IMR-90 (cell line): ENCODE measurements around the gene TRIM40. TPM values are rescaled to one million over a fixed set of nuclear protein-coding genes. Genes with fewer than 3 reads are reported as not detected.

Experiments used
- ATAC-seq: fragments of 200-7000 bp; cut with Tn5 transposase; 2 replicates; pipeline ENCODE4 v1.9.1; 2020; ENCODE audit warnings: low read depth, mild to moderate bottlenecking, moderate library complexity
- BruUV-seq: library from RNA; stranded (reverse); fragments of 400-500 nt; replicated peaks from 2 replicates; lab custom pipeline; 2021; lab: Mats Ljungman, UMichigan
- CTCF ChIA-PET: fragments of 300-600 bp; formaldehyde crosslinking; extraction: SDS; loops from one replicate; lab custom pipeline; 2021; ENCODE audit warnings: antibody characterized with exemption; lab: Yijun Ruan, JAX
- POLR2A ChIA-PET: fragments of 300-600 bp; sonication (Branson Sonifier 250); formaldehyde crosslinking; loops from one replicate; lab custom pipeline; 2022; ENCODE audit warnings: antibody characterized with exemption; ENCODE audit not compliant: unreplicated experiment; lab: Charles Lee
- DNase-seq: peaks from one replicate; pipeline ENCODE4 v3.0.0; 2013
- H2AFZ ChIP-seq: replicated peaks from 2 replicates; pipeline ENCODE3; 2013; ENCODE audit warnings: low read length, mild to moderate bottlenecking; ENCODE audit not compliant: poor library complexity
- H2AK5ac ChIP-seq: 2 replicates; pipeline ENCODE4 v1.6.1; 2013; ENCODE audit warnings: low read depth, low read length, inconsistent platforms
- H2AK9ac ChIP-seq: replicated peaks from 2 replicates; pipeline ENCODE3; 2013; ENCODE audit warnings: mild to moderate bottlenecking, low read depth, low read length, moderate library complexity; ENCODE audit not compliant: poor library complexity
- H2BK120ac ChIP-seq: 2 replicates; pipeline ENCODE4 v1.6.1; 2013; ENCODE audit warnings: low read depth, low read length, inconsistent platforms
- H2BK15ac ChIP-seq: 3 replicates; pipeline ENCODE4 v1.6.1; 2013; ENCODE audit warnings: low read depth, low read length, inconsistent platforms
- H2BK20ac ChIP-seq: 2 replicates; pipeline ENCODE4 v1.6.1; 2013; ENCODE audit warnings: low read depth, mild to moderate bottlenecking, inconsistent platforms, low read length, moderate library complexity
- H2BK5ac ChIP-seq: 2 replicates; pipeline ENCODE4 v1.6.1; 2013; ENCODE audit warnings: mild to moderate bottlenecking, low read depth, low read length, inconsistent platforms; ENCODE audit not compliant: poor library complexity, severe bottlenecking
- H3K14ac ChIP-seq: replicated peaks from 2 replicates; pipeline ENCODE4 v1.6.1; 2013; ENCODE audit warnings: low read depth, low read length, inconsistent platforms
- H3K18ac ChIP-seq: 2 replicates; pipeline ENCODE4 v1.6.1; 2013; ENCODE audit warnings: low read depth, low read length, control low read depth
- H3K23ac ChIP-seq: 2 replicates; pipeline ENCODE4 v1.6.1; 2013; ENCODE audit warnings: low read depth, low read length, inconsistent platforms
- H3K27ac ChIP-seq: 2 replicates; pipeline ENCODE4 v1.5.1; 2013; ENCODE audit warnings: mild to moderate bottlenecking, control low read depth, low read length; ENCODE audit not compliant: insufficient read depth
- H3K27me3 ChIP-seq: 2 replicates; pipeline ENCODE4 v1.6.1; 2013; ENCODE audit warnings: low read length; ENCODE audit not compliant: control insufficient read depth, insufficient read depth
- H3K36me3 ChIP-seq: 2 replicates; pipeline ENCODE4 v1.6.1; 2013; ENCODE audit warnings: low read length, mixed read lengths; ENCODE audit not compliant: control insufficient read depth, insufficient read depth
- H3K4ac ChIP-seq: 2 replicates; pipeline ENCODE4 v1.6.1; 2013; ENCODE audit warnings: low read depth, low read length, inconsistent platforms
- H3K4me1 ChIP-seq: 2 replicates; pipeline ENCODE4 v1.6.1; 2013; ENCODE audit warnings: low read length, mixed read lengths; ENCODE audit not compliant: control insufficient read depth, insufficient read depth
- H3K4me2 ChIP-seq: 2 replicates; pipeline ENCODE4 v1.6.1; 2013; ENCODE audit warnings: low read depth, mild to moderate bottlenecking, control low read depth, low read length, moderate library complexity
- H3K4me3 ChIP-seq: 2 replicates; pipeline ENCODE4 v1.5.1; 2013; ENCODE audit warnings: low read depth, mild to moderate bottlenecking, control low read depth, low read length, moderate library complexity; ENCODE audit not compliant: insufficient read depth
- H3K56ac ChIP-seq: 2 replicates; pipeline ENCODE4 v1.6.1; 2013; ENCODE audit warnings: low read length, inconsistent platforms; ENCODE audit not compliant: insufficient read depth; ENCODE audit errors: extremely low read depth
- H3K79me1 ChIP-seq, 2 experiments: 2 replicates each; pipeline ENCODE4 v1.6.1; 2013; ENCODE audit warnings: low read length in 2 of 2, inconsistent platforms in 1 of 2, low read depth in 1 of 2
- H3K9ac ChIP-seq: 2 replicates; pipeline ENCODE4 v1.6.1; 2013; ENCODE audit warnings: low read depth, low read length, control low read depth
- H3K9me1 ChIP-seq: 2 replicates; pipeline ENCODE4 v1.6.1; 2013; ENCODE audit warnings: low read length, inconsistent platforms; ENCODE audit not compliant: insufficient read depth
- H3K9me3 ChIP-seq: 2 replicates; pipeline ENCODE4 v1.6.1; 2013; ENCODE audit warnings: low read length; ENCODE audit not compliant: control insufficient read depth, insufficient read depth
- H4K20me1 ChIP-seq: 2 replicates; pipeline ENCODE4 v1.6.1; 2013; ENCODE audit warnings: low read length, inconsistent platforms; ENCODE audit not compliant: insufficient read depth
- H4K5ac ChIP-seq: 2 replicates; pipeline ENCODE4 v1.6.1; 2013; ENCODE audit warnings: mild to moderate bottlenecking, low read depth, low read length, control low read depth
- H4K8ac ChIP-seq, 2 experiments: 2 replicates each; pipeline ENCODE4 v1.6.1; 2013; ENCODE audit warnings: low read depth in 2 of 2, low read length in 2 of 2, control low read depth in 1 of 2, inconsistent platforms in 1 of 2
- H4K91ac ChIP-seq: 2 replicates; pipeline ENCODE4 v1.6.1; 2013; ENCODE audit warnings: low read depth, low read length, inconsistent platforms; ENCODE audit not compliant: insufficient read depth
- CEBPB ChIP-seq: IDR thresholded peaks from 2 replicates; pipeline ENCODE4 v1.6.1; 2012; ENCODE audit warnings: low read depth, low read length, improper control_type of control experiment
- FOS ChIP-seq: fragments of 150-350 bp; IDR thresholded peaks from 2 replicates; pipeline ENCODE4 v1.6.1; 2016; ENCODE audit warnings: low read depth, low read length
- MAFK ChIP-seq: IDR thresholded peaks from 2 replicates; pipeline ENCODE4 v1.6.1; 2012; ENCODE audit warnings: low read depth, low read length, improper control_type of control experiment
- MAZ ChIP-seq: IDR thresholded peaks from 2 replicates; pipeline ENCODE4 v1.6.1; 2012; ENCODE audit warnings: low read depth, mild to moderate bottlenecking, low read length, improper control_type of control experiment, moderate library complexity, borderline replicate concordance
- MXI1 ChIP-seq: IDR thresholded peaks from 2 replicates; pipeline ENCODE4 v1.6.1; 2012; ENCODE audit warnings: low read depth, mild to moderate bottlenecking, low read length, moderate library complexity, borderline replicate concordance
- POLR2A ChIP-seq: IDR thresholded peaks from 2 replicates; pipeline ENCODE4 v1.6.1; 2012; ENCODE audit warnings: mild to moderate bottlenecking, low read depth, low read length
- RAD21 ChIP-seq: IDR thresholded peaks from 2 replicates; pipeline ENCODE4 v1.6.1; 2012; ENCODE audit warnings: low read length, improper control_type of control experiment
- RCOR1 ChIP-seq: IDR thresholded peaks from 2 replicates; pipeline ENCODE4 v1.6.1; 2012; ENCODE audit warnings: mild to moderate bottlenecking, low read length, improper control_type of control experiment; ENCODE audit not compliant: insufficient replicate concordance
- RFX5 ChIP-seq: IDR thresholded peaks from 2 replicates; pipeline ENCODE4 v1.8.0; 2012; ENCODE audit warnings: low read depth, mild to moderate bottlenecking, low read length, moderate library complexity
- SMC3 ChIP-seq: fragments of 150-350 bp; IDR thresholded peaks from 2 replicates; pipeline ENCODE4 v1.6.1; 2016; ENCODE audit warnings: low read depth, mild to moderate bottlenecking, antibody characterized with exemption, low read length, moderate library complexity
- USF2 ChIP-seq: fragments of 150-350 bp; IDR thresholded peaks from 2 replicates; pipeline ENCODE4 v1.6.1; 2017; ENCODE audit warnings: mild to moderate bottlenecking, antibody characterized with exemption, low read length, low read depth
- WGBS, 2 experiments: methylation state at CpG; one replicate each; pipeline versions ENCODE4 v1.1.5 to v1.1.7; 2013; ENCODE audit warnings: missing lambda C conversion rate in 2 of 2; ENCODE audit not compliant: insufficient read length in 1 of 2; ENCODE audit errors: extremely low coverage in 2 of 2; 5-methylcytosine and 5-hydroxymethylcytosine counted together
- dilution Hi-C: fragments of 300-500 bp; cut with HindIII; formaldehyde crosslinking; loops from one replicate; pipeline ENCODE4 v1.14.3; 2018; ENCODE audit warnings: low sequenced_read_pairs; ENCODE audit not compliant: unreplicated experiment
- in situ Hi-C: fragments of 300-500 bp; cut with MboI; formaldehyde crosslinking; loops from 3 replicates; pipeline ENCODE4 v1.14.3; 2019; ENCODE audit warnings: low sequenced_read_pairs, inconsistent platforms, mixed read lengths
- intact Hi-C: fragments of 100-400 bp; cut with micrococcal nuclease; formaldehyde crosslinking; loops from 2 replicates; pipeline ENCODE4 v1.10.0; 2022
- polyA plus RNA-seq, 3 experiments: library from polyadenylated mRNA; depleted of rRNA; stranded (reverse); fragments of >200 nt; gene quantifications; 2 replicates each; pipeline ENCODE4 v1.2.3, GENCODE V29; 2012; ENCODE audit warnings: low replicate concordance in 1 of 3
- total RNA-seq: library from RNA; depleted of rRNA; stranded (reverse); fragments of >200 nt; gene quantifications from 2 replicates; pipeline ENCODE4 v1.2.3, GENCODE V29; 2012
- TF ChIP-seq, protein P1 (sequence below): conservative IDR thresholded peaks from 2 replicates; pipeline ENCODE4 v1.5.1; 2012; ENCODE audit warnings: mild to moderate bottlenecking, low read depth, low read length, improper control_type of control experiment
- TF ChIP-seq, protein P2 (sequence below): fragments of 150-350 bp; IDR thresholded peaks from 2 replicates; pipeline ENCODE4 v1.6.1; 2016; ENCODE audit warnings: low read depth, mild to moderate bottlenecking, low read length, moderate library complexity, borderline replicate concordance

Gene TRIM40
- total and polyA plus RNA-seq, 2 of the 4 experiments (the other 2 are of a cell fraction), result not detected

DNA sequence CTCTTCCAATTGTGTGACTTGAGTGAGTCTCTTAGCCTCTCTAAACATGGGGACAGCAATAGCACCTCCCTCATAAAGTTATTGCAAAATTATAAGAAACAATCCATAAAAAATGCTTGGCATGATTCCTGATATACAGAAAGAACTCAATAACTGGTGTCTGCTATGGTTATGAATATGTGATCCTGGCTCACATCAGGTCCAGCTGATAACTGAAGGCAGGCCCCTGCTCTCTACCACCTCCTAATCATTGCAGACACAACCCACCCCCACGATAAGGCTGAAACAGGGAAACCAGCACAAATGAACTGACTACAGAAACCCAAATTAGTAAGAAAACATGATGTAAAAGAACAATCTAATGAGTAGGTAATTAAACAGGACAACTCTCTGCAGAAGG lies 32.8 kb downstream of the TRIM40 start:
- intact Hi-C loops (no loop called here), dilution Hi-C loops (no loop called here), in situ Hi-C loops (no loop called here)
- no peak overlapping the region for H3K4me2 ChIP-seq
- H4K8ac ChIP-seq, result no peak overlapping the region
- no peak overlapping the region for H2BK15ac ChIP-seq
- no peak overlapping the region for H4K5ac ChIP-seq
- no peaks in the 10 kb centered on the region for H3K9me1 ChIP-seq
- TF ChIP-seq RCOR1 (no peak), MXI1 (no peak), RAD21 (no peak), MAFK (no peak), MAZ (no peak), SMC3 (no peak), USF2 (no peak), FOS (no peak), RFX5 (no peak), CEBPB (no peak), POLR2A (no peak)
- TF ChIP-seq, protein P1, sequence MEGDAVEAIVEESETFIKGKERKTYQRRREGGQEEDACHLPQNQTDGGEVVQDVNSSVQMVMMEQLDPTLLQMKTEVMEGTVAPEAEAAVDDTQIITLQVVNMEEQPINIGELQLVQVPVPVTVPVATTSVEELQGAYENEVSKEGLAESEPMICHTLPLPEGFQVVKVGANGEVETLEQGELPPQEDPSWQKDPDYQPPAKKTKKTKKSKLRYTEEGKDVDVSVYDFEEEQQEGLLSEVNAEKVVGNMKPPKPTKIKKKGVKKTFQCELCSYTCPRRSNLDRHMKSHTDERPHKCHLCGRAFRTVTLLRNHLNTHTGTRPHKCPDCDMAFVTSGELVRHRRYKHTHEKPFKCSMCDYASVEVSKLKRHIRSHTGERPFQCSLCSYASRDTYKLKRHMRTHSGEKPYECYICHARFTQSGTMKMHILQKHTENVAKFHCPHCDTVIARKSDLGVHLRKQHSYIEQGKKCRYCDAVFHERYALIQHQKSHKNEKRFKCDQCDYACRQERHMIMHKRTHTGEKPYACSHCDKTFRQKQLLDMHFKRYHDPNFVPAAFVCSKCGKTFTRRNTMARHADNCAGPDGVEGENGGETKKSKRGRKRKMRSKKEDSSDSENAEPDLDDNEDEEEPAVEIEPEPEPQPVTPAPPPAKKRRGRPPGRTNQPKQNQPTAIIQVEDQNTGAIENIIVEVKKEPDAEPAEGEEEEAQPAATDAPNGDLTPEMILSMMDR, result no peak
- TF ChIP-seq, protein P2, sequence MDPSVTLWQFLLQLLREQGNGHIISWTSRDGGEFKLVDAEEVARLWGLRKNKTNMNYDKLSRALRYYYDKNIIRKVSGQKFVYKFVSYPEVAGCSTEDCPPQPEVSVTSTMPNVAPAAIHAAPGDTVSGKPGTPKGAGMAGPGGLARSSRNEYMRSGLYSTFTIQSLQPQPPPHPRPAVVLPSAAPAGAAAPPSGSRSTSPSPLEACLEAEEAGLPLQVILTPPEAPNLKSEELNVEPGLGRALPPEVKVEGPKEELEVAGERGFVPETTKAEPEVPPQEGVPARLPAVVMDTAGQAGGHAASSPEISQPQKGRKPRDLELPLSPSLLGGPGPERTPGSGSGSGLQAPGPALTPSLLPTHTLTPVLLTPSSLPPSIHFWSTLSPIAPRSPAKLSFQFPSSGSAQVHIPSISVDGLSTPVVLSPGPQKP, result no peak
- H3K36me3 ChIP-seq, result no peaks in the 10 kb centered on the region
- H3K4me3 ChIP-seq, result no peak overlapping the region
- ATAC-seq (no peak), DNase-seq (no peak)
- POLR2A ChIA-PET, result no interaction called here
- no peak overlapping the region for H3K23ac ChIP-seq
- no peaks in the 10 kb centered on the region for H4K20me1 ChIP-seq
- CTCF ChIA-PET, result no interaction called here
- H2BK120ac ChIP-seq, result no peak overlapping the region
- no peak overlapping the region for H4K91ac ChIP-seq
- no peak overlapping the region for H3K9ac ChIP-seq
- H2BK5ac ChIP-seq, result no peak overlapping the region
- H3K27ac ChIP-seq, result no peak overlapping the region
- no peak overlapping the region for H2BK20ac ChIP-seq
- H3K14ac ChIP-seq, result no peak overlapping the region
- H3K9me3 ChIP-seq, result no peaks in the 10 kb centered on the region
- H3K79me1 ChIP-seq, result no peaks in the 10 kb centered on the region
- WGBS, 2 experiments, result no CpG with 5 or more reads among the region's 1 CpG
- BruUV-seq, result no TSS peak
- H3K56ac ChIP-seq, result no peak overlapping the region
- H3K18ac ChIP-seq, result no peak overlapping the region
- H2AK9ac ChIP-seq, result no peak overlapping the region
- no peaks in the 10 kb centered on the region for H3K4me1 ChIP-seq
- no peak overlapping the region for H2AFZ ChIP-seq
- no peak overlapping the region for H3K4ac ChIP-seq
- no peak overlapping the region for H2AK5ac ChIP-seq
- peaks cover 59% of the 10 kb centered on the region for H3K27me3 ChIP-seq
